HAP-1 (cell line): ENCODE data around the gene FAM20C.

Experiments
- DNase-seq, 2 experiments: peaks; one replicate each; pipeline ENCODE4 v3.0.0-alpha.2; 2016 to 2020; ENCODE audit warnings: low spot score in 2 of 2
- H3K27me3 ChIP-seq: fragments of 250-450 bp; sonication (Bioruptor Pico); 2 replicates; pipeline ENCODE4 v1.5.1; 2020; ENCODE audit warnings: low read depth, mild to moderate bottlenecking, moderate library complexity
- H3K36me3 ChIP-seq: fragments of 250-450 bp; sonication (Bioruptor Pico); replicated peaks from 2 replicates; pipeline ENCODE4 v1.5.1; 2020; ENCODE audit warnings: mild to moderate bottlenecking
- H3K4me1 ChIP-seq: fragments of 250-450 bp; sonication (Bioruptor Pico); 2 replicates; pipeline ENCODE4 v1.5.1; 2020; ENCODE audit warnings: mild to moderate bottlenecking
- H3K4me3 ChIP-seq: fragments of 250-450 bp; sonication (Bioruptor Pico); 2 replicates; pipeline ENCODE4 v1.5.1; 2020; ENCODE audit warnings: mild to moderate bottlenecking, moderate library complexity
- H3K9me3 ChIP-seq: fragments of 250-450 bp; sonication (Bioruptor Pico); 2 replicates; pipeline ENCODE4 v1.5.1; 2020; ENCODE audit warnings: mild to moderate bottlenecking, moderate library complexity
- in situ Hi-C: fragments of 300-500 bp; cut with MboI; formaldehyde crosslinking; loops from 3 replicates; pipeline ENCODE4 v1.14.3; 2020; ENCODE audit warnings: low sequenced_read_pairs, inconsistent platforms, mixed read lengths

The FAM20C gene

GRCh38 chr7:305410-306151 is 113.2 kb downstream of the FAM20C start:
- in situ Hi-C loops, result no loop called here
- no peaks in the 10 kb centered on the region for H3K27me3 ChIP-seq

GRCh38 chr7:307970-308369 is 115.6 kb downstream of the FAM20C start:
- Histone ChIP-seq H3K36me3 (no peaks in the 10 kb centered on the region), H3K4me1 (no peaks in the 10 kb centered on the region), H3K9me3 (0 out of 2 replicates have a peak, but pooled peaks cover 2% of the 10 kb centered on the region), H3K4me3 (no peak overlapping the region), H3K27me3 (peaks cover 12% of the 10 kb centered on the region)
- in situ Hi-C loops, result no loop called here
- no peak for DNase-seq

More at GRCh38 chr7:305410-306151, 113.2 kb downstream of the FAM20C start:
- Histone ChIP-seq H3K4me1 (no peaks in the 10 kb centered on the region), H3K36me3 (no peaks in the 10 kb centered on the region), H3K9me3 (0 out of 2 replicates have a peak, but pooled peaks cover 2% of the 10 kb centered on the region), H3K4me3 (no peak overlapping the region)
- DNase-seq, result no peak

GRCh38 chr7:309586-310228 is 117.3 kb downstream of the FAM20C start:
- no peaks in the 10 kb centered on the region for H3K36me3 ChIP-seq
- in situ Hi-C loops, result no loop called here
- peaks cover 22% of the 10 kb centered on the region for H3K27me3 ChIP-seq
- 0 out of 2 replicates have a peak, but pooled peaks cover 2% of the 10 kb centered on the region for H3K9me3 ChIP-seq
- DNase-seq, result no peak
- H3K4me3 ChIP-seq, result no peak overlapping the region
- H3K4me1 ChIP-seq, result no peaks in the 10 kb centered on the region
